Endothelial cell of umbilical vein (primary cell): ENCODE measurements around the gene TOX2. TPM values are rescaled to one million over a fixed set of nuclear protein-coding genes. Genes with fewer than 3 reads are reported as not detected.

Source experiments
- BruUV-seq: library from RNA; stranded (reverse); fragments of 400-500 nt; replicated peaks from 2 replicates; lab custom pipeline; 2021; lab: Mats Ljungman, UMichigan
- CTCF ChIA-PET: fragments of 300-600, 350-600 bp; sonication (Branson Sonifier 250); formaldehyde crosslinking; loops from one replicate; lab custom pipeline; 2021; ENCODE audit warnings: antibody characterized with exemption, inconsistent platforms; lab: Charles Lee
- POLR2A ChIA-PET: fragments of 300-600, 350-600 bp; sonication (Branson Sonifier 250); formaldehyde crosslinking; loops from one replicate; lab custom pipeline; 2021; ENCODE audit warnings: antibody characterized with exemption, inconsistent platforms; lab: Charles Lee
- DNase-seq: peaks from one replicate; pipeline ENCODE4 v3.0.0-alpha.2; 2011; ENCODE audit warnings: low read depth, low spot score
- FAIRE-seq: peaks from 2 replicates; lab custom pipeline; 2011; peaks lifted over from hg19 to GRCh38; lab: Jason Lieb, UNC
- H2AFZ ChIP-seq: 2 replicates; pipeline ENCODE4 v1.6.0; 2012; ENCODE audit warnings: low read depth, low read length, control low read depth, inconsistent platforms
- H3K27ac ChIP-seq: 2 replicates; pipeline ENCODE4 v1.5.1; 2011; ENCODE audit warnings: low read depth, mild to moderate bottlenecking, control low read depth, low read length, moderate library complexity; ENCODE audit not compliant: insufficient read depth
- H3K27me3 ChIP-seq, 2 experiments: 2 replicates each; pipeline versions ENCODE4 v1.6.0 to v1.6.1; 2011; ENCODE audit warnings: low read length in 2 of 2, mixed read lengths in 1 of 2; ENCODE audit not compliant: control insufficient read depth in 2 of 2, insufficient read depth in 2 of 2
- H3K36me3 ChIP-seq, 2 experiments: 2 replicates in 1 of 2; 3 replicates in 1 of 2; pipeline ENCODE4 v1.5.1; 2011; ENCODE audit warnings: low read length in 2 of 2, mild to moderate bottlenecking in 1 of 2, moderate library complexity in 1 of 2; ENCODE audit not compliant: control insufficient read depth in 2 of 2, insufficient read depth in 2 of 2; ENCODE audit errors: extremely low read depth in 1 of 2
- H3K4me1 ChIP-seq: 3 replicates; pipeline ENCODE4 v1.5.1; 2011; ENCODE audit warnings: mild to moderate bottlenecking, low read length; ENCODE audit not compliant: control insufficient read depth, insufficient read depth; ENCODE audit errors: extremely low read depth
- H3K4me2 ChIP-seq: 2 replicates; pipeline ENCODE4 v1.6.1; 2011; ENCODE audit warnings: low read length, control low read depth, mixed read lengths; ENCODE audit not compliant: insufficient read depth
- H3K4me3 ChIP-seq, 3 experiments: fragments of 200-600 bp in 1 of 3; sonication (generic), shearing (Covaris generic) in 1 of 3; replicated peaks in 1 of 3; 2 replicates each; pipeline ENCODE4 v1.5.1; 2011 to 2016; ENCODE audit warnings: control low read depth in 3 of 3, low read length in 3 of 3, mild to moderate bottlenecking in 2 of 3, inconsistent platforms in 1 of 3, low read depth in 1 of 3, moderate library complexity in 1 of 3; ENCODE audit not compliant: insufficient read depth in 1 of 3
- H3K79me2 ChIP-seq: 2 replicates; pipeline ENCODE4 v1.6.0; 2012; ENCODE audit warnings: low read length, inconsistent platforms; ENCODE audit not compliant: control insufficient read depth, insufficient read depth
- H3K9ac ChIP-seq: replicated peaks from 2 replicates; pipeline ENCODE3; 2011; ENCODE audit warnings: low read length, control low read depth; ENCODE audit not compliant: insufficient read depth; ENCODE audit errors: extremely low read depth
- H3K9me1 ChIP-seq: replicated peaks from 3 replicates; pipeline ENCODE4 v1.6.0; 2011; ENCODE audit warnings: mild to moderate bottlenecking, low read length; ENCODE audit not compliant: control insufficient read depth, insufficient read depth; ENCODE audit errors: extremely low read depth
- H3K9me3 ChIP-seq: replicated peaks from 2 replicates; pipeline ENCODE4 v1.5.1; 2012; ENCODE audit warnings: low read length, inconsistent platforms; ENCODE audit not compliant: control insufficient read depth, insufficient read depth
- H4K20me1 ChIP-seq: replicated peaks from 2 replicates; pipeline ENCODE3; 2011; ENCODE audit warnings: mild to moderate bottlenecking, low read length; ENCODE audit not compliant: control insufficient read depth, insufficient read depth; ENCODE audit errors: extremely low read depth
- CTCF ChIP-seq, 2 donors: IDR thresholded peaks; 1 replicate in 1 of 2; 2 replicates in 1 of 2; pipeline ENCODE4 v1.5.1; 2011; ENCODE audit warnings: low read length in 2 of 2, mild to moderate bottlenecking in 2 of 2, moderate library complexity in 2 of 2, control low read depth in 1 of 2, inconsistent platforms in 1 of 2, low read depth in 1 of 2; ENCODE audit not compliant: insufficient read depth in 1 of 2; ENCODE audit errors: extremely low read depth in 1 of 2
- EZH2 ChIP-seq: IDR thresholded peaks from 2 replicates; pipeline ENCODE4 v1.6.1; 2012; ENCODE audit warnings: borderline replicate concordance, low read depth, mild to moderate bottlenecking, moderate library complexity, low read length, inconsistent platforms; ENCODE audit not compliant: severe bottlenecking
- FOS ChIP-seq: IDR thresholded peaks from 2 replicates; pipeline ENCODE4 v1.6.1; 2011; ENCODE audit warnings: mild to moderate bottlenecking, low read length, moderate library complexity, borderline replicate concordance; ENCODE audit not compliant: insufficient read depth
- GATA2 ChIP-seq: IDR thresholded peaks from 2 replicates; pipeline ENCODE4 v1.7.0; 2011; ENCODE audit warnings: low read depth, mild to moderate bottlenecking, moderate library complexity, mixed read lengths, low read length; ENCODE audit not compliant: insufficient read length, insufficient read depth
- JUN ChIP-seq: IDR thresholded peaks from 2 replicates; pipeline ENCODE4 v1.6.1; 2011; ENCODE audit warnings: borderline replicate concordance, low read depth; ENCODE audit not compliant: insufficient read length, insufficient read depth
- MYC ChIP-seq: IDR thresholded peaks from one replicate; pipeline ENCODE4 v1.6.1; 2011; ENCODE audit warnings: mild to moderate bottlenecking, low read depth, low read length
- POLR2A ChIP-seq: IDR thresholded peaks from 2 replicates; pipeline ENCODE4 v1.6.1; 2012; ENCODE audit warnings: low read depth, mild to moderate bottlenecking, control low read depth, low read length
- POLR2AphosphoS5 ChIP-seq: IDR thresholded peaks from 2 replicates; pipeline ENCODE4 v1.6.1; 2012; ENCODE audit warnings: low read depth, mild to moderate bottlenecking, control low read depth, low read length, moderate library complexity; ENCODE audit not compliant: insufficient read depth
- dilution Hi-C: fragments of 300-500 bp; cut with MboI; formaldehyde crosslinking; loops from one replicate; pipeline ENCODE4 v1.15.0; 2019; ENCODE audit warnings: low sequenced_read_pairs; ENCODE audit not compliant: extremely low pct_ligation_motif_present
- intact Hi-C: fragments of 100-400 bp; cut with micrococcal nuclease; formaldehyde crosslinking; loops from one replicate; pipeline ENCODE4 v1.10.0; 2022
- polyA plus RNA-seq, 4 experiments: library from polyadenylated mRNA; depleted of rRNA in 3 of 4; stranded (reverse) in 3 of 4; unstranded in 1 of 4; fragments of >200 nt; gene quantifications; 2 replicates each; pipeline versions ENCODE4 v1.2.1 to v1.2.3, GENCODE V29; 2011 to 2012; ENCODE audit warnings: missing spikeins in 1 of 4
- total RNA-seq: library from RNA; stranded (reverse); gene quantifications from 2 replicates; pipeline ENCODE4 v1.2.3, GENCODE V29; 2021
- TF ChIP-seq, protein P1 (sequence below): IDR thresholded peaks from 2 replicates; pipeline ENCODE4 v1.6.1; 2011; ENCODE audit not compliant: insufficient read depth, insufficient read length

TOX2 gene
- total and polyA plus RNA-seq, 2 donors (not counting 3 experiments of a cell fraction or from before 2014, with no cell fraction given) = 7.0 to 18.6 TPM

GRCh38 chr20:43961541-43962471 lies 47.2 kb downstream of the TOX2 start:
- H3K9ac ChIP-seq = no peak overlapping the region
- no peaks in the 10 kb centered on the region for H3K79me2 ChIP-seq
- H3K36me3 ChIP-seq = no peaks in the 10 kb centered on the region
- dilution Hi-C loops = no loop called here
- intact Hi-C loops = no loop called here
- H3K4me2 ChIP-seq = no peak overlapping the region
- no peak overlapping the region for H2AFZ ChIP-seq
- no peaks in the 10 kb centered on the region for H3K27me3 ChIP-seq
- BruUV-seq = no TSS peak
- ChIA-PET CTCF (no interaction called here), POLR2A (no interaction called here)
- H3K9me1 ChIP-seq = no peaks in the 10 kb centered on the region
- H4K20me1 ChIP-seq = no peaks in the 10 kb centered on the region
- TF ChIP-seq POLR2AphosphoS5 = no peak
- no peak for TF ChIP-seq CTCF (IDR thresholded peaks at IDR 0.05; ENCODE audit: extremely low read depth in 1 of 2, insufficient read depth in 1 of 2, low read depth in 1 of 2, low read length in 2 of 2)
- no peak for TF ChIP-seq POLR2A
- no peak for TF ChIP-seq EZH2
- TF ChIP-seq MYC = no peak
- TF ChIP-seq, protein P1, sequence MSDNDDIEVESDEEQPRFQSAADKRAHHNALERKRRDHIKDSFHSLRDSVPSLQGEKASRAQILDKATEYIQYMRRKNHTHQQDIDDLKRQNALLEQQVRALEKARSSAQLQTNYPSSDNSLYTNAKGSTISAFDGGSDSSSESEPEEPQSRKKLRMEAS = no peak
- TF ChIP-seq FOS = no peak
- no peak for TF ChIP-seq GATA2
- TF ChIP-seq JUN = no peak
- H3K4me3 ChIP-seq = no peak overlapping the region
- DNase-seq (no peak), FAIRE-seq (no peak)
- H3K4me1 ChIP-seq = peaks cover 13% of the 10 kb centered on the region
- no peak overlapping the region for H3K27ac ChIP-seq
- H3K9me3 ChIP-seq = no peaks in the 10 kb centered on the region
